Thyroid gland (tissue), 4 donors: ENCODE measurements around the gene UGDH.
"Not testable (repeated sequence)": the region's sequence is repeated elsewhere in the genome, so short reads cannot be mapped to it uniquely, and the experiment has no call there.

ENCODE experiments used
- CTCF ChIP-seq, 6 experiments: fragments of 200-600 bp in 3 of 6; fragments of 450-650 bp in 3 of 6; sonication (generic) in 3 of 6; IDR thresholded peaks; one replicate each; pipeline ENCODE4 v1.5.1; 2016 to 2019; ENCODE audit warnings: antibody characterized with exemption in 6 of 6, mild to moderate bottlenecking in 2 of 6, inconsistent platforms in 1 of 6, moderate library complexity in 1 of 6
- POLR2A ChIP-seq, 2 donors: fragments of 450-650 bp; IDR thresholded peaks; one replicate each; pipeline ENCODE4 v1.6.1; 2017; ENCODE audit warnings: antibody characterized with exemption in 2 of 2, mild to moderate bottlenecking in 2 of 2, moderate library complexity in 1 of 2

- TF ChIP-seq CTCF, POLR2A (IDR thresholded peaks at IDR 0.05): not testable (repeated sequence)
These were observed 13.0 kb downstream of the UGDH start for GRCh38 chr4:39514266-39514665.
